Neural progenitor cell (in vitro differentiated cells): Measurements from ENCODE around the gene SGCD. TPM values are rescaled to one million over a fixed set of nuclear protein-coding genes. Genes with fewer than 3 reads are reported as not detected.

Source experiments
- DNase-seq: peaks from one replicate; pipeline ENCODE4 v3.0.0-alpha.2; 2016; ENCODE audit warnings: low spot score
- H2AFZ ChIP-seq: fragments of 200-600 bp; sonication (generic); replicated peaks from 2 replicates; pipeline ENCODE4 v1.6.1; 2016; ENCODE audit warnings: antibody characterized with exemption
- H3F3A ChIP-seq: fragments of 200-600 bp; sonication (generic); 2 replicates; pipeline ENCODE4 v1.6.1; 2016; ENCODE audit warnings: antibody characterized with exemption, low read depth
- H3K27ac ChIP-seq: fragments of 200-600 bp; sonication (generic); 2 replicates; pipeline ENCODE4 v1.5.1; 2016; ENCODE audit warnings: mild to moderate bottlenecking
- H3K27me3 ChIP-seq: fragments of 200-600 bp; sonication (generic); 2 replicates; pipeline ENCODE4 v1.6.1; 2016; ENCODE audit warnings: mild to moderate bottlenecking, moderate library complexity
- H3K36me3 ChIP-seq: fragments of 200-600 bp; sonication (generic); 2 replicates; pipeline ENCODE4 v1.5.1; 2016
- H3K4me1 ChIP-seq: fragments of 200-600 bp; sonication (generic); 2 replicates; pipeline ENCODE4 v1.6.1; 2016; ENCODE audit warnings: mixed run types
- H3K4me2 ChIP-seq: fragments of 200-600 bp; sonication (generic); 2 replicates; pipeline ENCODE4 v1.6.1; 2016
- H3K4me3 ChIP-seq: fragments of 200-600 bp; sonication (generic); 2 replicates; pipeline ENCODE4 v1.5.1; 2016
- H3K79me2 ChIP-seq: fragments of 200-600 bp; sonication (generic); 2 replicates; pipeline ENCODE4 v1.6.1; 2016; ENCODE audit warnings: low read depth
- H3K9ac ChIP-seq: fragments of 200-600 bp; sonication (generic); 2 replicates; pipeline ENCODE4 v1.6.1; 2016
- H3K9me3 ChIP-seq: fragments of 200-600 bp; sonication (generic); 2 replicates; pipeline ENCODE4 v1.5.1; 2016; ENCODE audit warnings: low read depth
- H4K20me1 ChIP-seq: fragments of 200-600 bp; sonication (generic); 2 replicates; pipeline ENCODE4 v1.6.1; 2016; ENCODE audit warnings: low read depth
- H3K27ac Mint-ChIP-seq: 3 replicates; pipeline ENCODE4 v1.8.0; 2021; ENCODE audit warnings: mixed read lengths
- H3K27me3 Mint-ChIP-seq: 2 replicates; pipeline ENCODE4 v1.8.0; 2022; ENCODE audit warnings: low read depth, mild to moderate bottlenecking, inconsistent platforms, moderate library complexity, mixed read lengths; ENCODE audit not compliant: insufficient read depth
- H3K36me3 Mint-ChIP-seq: 3 replicates; pipeline ENCODE4 v1.8.0; 2021; ENCODE audit warnings: mixed read lengths
- H3K4me1 Mint-ChIP-seq: 3 replicates; pipeline ENCODE4 v1.8.0; 2021; ENCODE audit warnings: mixed read lengths
- H3K4me3 Mint-ChIP-seq: 3 replicates; pipeline ENCODE4 v1.8.0; 2021; ENCODE audit warnings: mild to moderate bottlenecking, moderate library complexity, mixed read lengths
- H3K9me3 Mint-ChIP-seq: 3 replicates; pipeline ENCODE4 v1.8.0; 2020; ENCODE audit warnings: mixed read lengths
- CTCF ChIP-seq: fragments of 200-600 bp; sonication (generic); IDR thresholded peaks from 2 replicates; pipeline ENCODE4 v1.5.1; 2017; ENCODE audit warnings: antibody characterized with exemption, mild to moderate bottlenecking
- EZH2 ChIP-seq: fragments of 200-600 bp; sonication (generic); IDR thresholded peaks from 2 replicates; pipeline ENCODE4 v1.6.1; 2017; ENCODE audit warnings: antibody characterized with exemption, mild to moderate bottlenecking, moderate library complexity
- EZH2phosphoT487 ChIP-seq: fragments of 200-600 bp; sonication (generic); IDR thresholded peaks from 2 replicates; pipeline ENCODE4 v1.6.1; 2017; ENCODE audit warnings: antibody characterized with exemption
- total RNA-seq: library from RNA; depleted of rRNA; stranded (reverse); fragments of >200 nt; gene quantifications from 2 replicates; pipeline ENCODE4 v1.2.3, GENCODE V29; 2015; ENCODE audit warnings: low replicate concordance

Gene SGCD
- total RNA-seq, 1 donor from 2014 or later, result not detected

DNA sequence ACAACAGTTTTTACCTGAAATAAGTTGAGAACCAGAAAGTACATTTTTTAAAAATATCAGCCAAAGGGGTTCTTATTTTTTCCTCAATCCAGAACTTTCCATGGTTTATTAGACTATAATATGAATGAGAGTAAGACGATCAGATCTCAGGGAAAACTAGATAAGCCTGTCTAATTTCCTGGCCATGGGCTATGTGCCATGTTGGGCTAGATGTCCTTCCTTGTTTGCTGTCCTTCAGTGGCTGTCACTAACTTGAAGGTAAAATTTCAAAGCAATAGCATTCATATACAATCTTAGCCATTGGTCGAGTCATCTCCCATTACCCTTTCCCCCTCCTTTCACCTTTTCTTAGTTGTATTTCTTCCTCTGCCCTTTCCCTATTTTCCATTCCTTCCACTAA lies 343.7 kb downstream of the SGCD start:
- Mint-ChIP-seq H3K36me3 (no peaks in the 10 kb centered on the region), H3K4me1 (peaks cover 27% of the 10 kb centered on the region), H3K27ac (no peak overlapping the region), H3K27me3 (peaks cover 3% of the 10 kb centered on the region), H3K4me3 (no peak overlapping the region), H3K9me3 (no peaks in the 10 kb centered on the region)
- H3K79me2 ChIP-seq, result no peaks in the 10 kb centered on the region
- no peaks in the 10 kb centered on the region for H3K9me3 ChIP-seq
- DNase-seq, result no peak
- peaks cover 7% of the 10 kb centered on the region for H3F3A ChIP-seq
- no peak overlapping the region for H2AFZ ChIP-seq
- H4K20me1 ChIP-seq, result no peaks in the 10 kb centered on the region
- peaks cover 32% of the 10 kb centered on the region for H3K4me1 ChIP-seq
- TF ChIP-seq EZH2phosphoT487 (no peak), CTCF (no peak), EZH2 (no peak)
- no peaks in the 10 kb centered on the region for H3K36me3 ChIP-seq
- H3K4me2 ChIP-seq, result peak overlapping the region; percentile 40
- H3K27me3 ChIP-seq, result no peaks in the 10 kb centered on the region
- H3K27ac ChIP-seq, result peak overlapping the region; percentile 66
- no peak overlapping the region for H3K9ac ChIP-seq
- peak overlapping the region; percentile 8 for H3K4me3 ChIP-seq

DNA sequence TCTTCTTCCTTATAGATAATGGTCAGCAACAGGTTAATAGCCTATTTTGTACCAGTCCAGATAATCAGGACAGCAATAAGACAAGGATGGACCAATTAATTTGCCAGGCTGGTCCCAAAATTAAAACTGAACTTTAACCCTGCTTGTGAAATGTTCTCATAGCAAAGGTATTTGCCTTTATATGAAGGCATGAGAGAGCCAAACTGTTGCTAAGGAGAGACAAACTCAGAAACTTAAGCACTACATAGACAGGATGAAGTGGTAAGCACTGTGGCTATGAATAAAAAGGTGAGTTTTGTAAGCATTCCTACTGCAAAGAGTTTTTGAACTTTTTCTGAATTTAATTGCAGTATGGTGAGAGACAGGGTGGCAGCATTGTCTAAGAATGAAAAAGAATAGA lies 348.4 kb downstream of the SGCD start:
- Histone ChIP-seq H3K4me3 (no peak overlapping the region), H4K20me1 (no peaks in the 10 kb centered on the region), H3K4me2 (no peak overlapping the region), H3K9me3 (no peaks in the 10 kb centered on the region), H3K4me1 (peaks cover 17% of the 10 kb centered on the region), H3K36me3 (no peaks in the 10 kb centered on the region), H2AFZ (no peak overlapping the region), H3K27me3 (no peaks in the 10 kb centered on the region), H3K79me2 (no peaks in the 10 kb centered on the region), H3K9ac (no peak overlapping the region), H3F3A (peaks cover 6% of the 10 kb centered on the region), H3K27ac (no peak overlapping the region)
- Mint-ChIP-seq H3K27me3 (peaks cover 3% of the 10 kb centered on the region), H3K4me3 (no peak overlapping the region), H3K27ac (no peak overlapping the region), H3K36me3 (no peaks in the 10 kb centered on the region), H3K9me3 (no peaks in the 10 kb centered on the region), H3K4me1 (peaks cover 27% of the 10 kb centered on the region)
- TF ChIP-seq CTCF (no peak), EZH2 (no peak)
- no peak for DNase-seq

DNA sequence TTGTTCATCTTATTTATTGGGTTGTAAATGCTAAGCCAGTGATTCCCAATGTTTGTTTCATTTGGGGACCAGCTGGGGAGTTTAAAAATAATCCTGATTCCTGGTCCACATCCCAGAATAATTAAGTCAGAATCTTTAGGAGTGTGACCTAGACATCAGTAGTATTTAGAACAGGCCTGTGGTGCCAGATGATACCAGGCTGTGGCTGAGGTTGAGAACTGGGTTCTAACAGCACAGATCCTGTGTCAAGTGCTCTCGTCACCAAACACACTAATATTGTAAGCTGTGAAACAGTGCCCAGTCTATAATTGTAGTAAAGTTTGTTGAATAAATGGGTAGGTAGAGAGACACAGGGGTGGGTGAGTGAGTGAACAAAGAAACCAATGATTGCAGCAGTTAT lies 351.0 kb downstream of the SGCD start:
- H3K27me3 Mint-ChIP-seq, result peaks cover 3% of the 10 kb centered on the region
- no peak overlapping the region for H3K4me3 Mint-ChIP-seq
- H4K20me1 ChIP-seq, result no peaks in the 10 kb centered on the region
- H3K36me3 Mint-ChIP-seq, result no peaks in the 10 kb centered on the region
- H3K27me3 ChIP-seq, result no peaks in the 10 kb centered on the region
- no peak overlapping the region for H3K9ac ChIP-seq
- H3K4me3 ChIP-seq, result no peak overlapping the region
- H3K4me1 Mint-ChIP-seq, result peaks cover 19% of the 10 kb centered on the region
- no peaks in the 10 kb centered on the region for H3K9me3 ChIP-seq
- H3K79me2 ChIP-seq, result no peaks in the 10 kb centered on the region
- peaks cover 4% of the 10 kb centered on the region for H3K4me1 ChIP-seq
- no peaks in the 10 kb centered on the region for H3F3A ChIP-seq
- no peaks in the 10 kb centered on the region for H3K9me3 Mint-ChIP-seq
- no peak for DNase-seq
- TF ChIP-seq CTCF (no peak), EZH2 (no peak), EZH2phosphoT487 (no peak)
- H3K36me3 ChIP-seq, result no peaks in the 10 kb centered on the region
- H2AFZ ChIP-seq, result no peak overlapping the region
- H3K27ac ChIP-seq, result no peak overlapping the region
- H3K27ac Mint-ChIP-seq, result no peak overlapping the region
- H3K4me2 ChIP-seq, result no peak overlapping the region

GRCh38 chr5:156678484-156678883 lies 351.5 kb downstream of the SGCD start:
- Histone ChIP-seq H4K20me1 (no peaks in the 10 kb centered on the region), H3K9ac (no peak overlapping the region), H3K4me2 (no peak overlapping the region), H3K4me1 (peaks cover 2% of the 10 kb centered on the region), H3F3A (no peaks in the 10 kb centered on the region), H3K27ac (no peak overlapping the region), H3K79me2 (no peaks in the 10 kb centered on the region), H3K36me3 (no peaks in the 10 kb centered on the region), H3K4me3 (no peak overlapping the region), H3K9me3 (no peaks in the 10 kb centered on the region), H3K27me3 (no peaks in the 10 kb centered on the region), H2AFZ (no peak overlapping the region)
- no peak for DNase-seq
- Mint-ChIP-seq H3K4me3 (no peak overlapping the region), H3K27me3 (peaks cover 3% of the 10 kb centered on the region), H3K9me3 (no peaks in the 10 kb centered on the region), H3K4me1 (peaks cover 14% of the 10 kb centered on the region), H3K36me3 (no peaks in the 10 kb centered on the region), H3K27ac (no peak overlapping the region)
- TF ChIP-seq EZH2phosphoT487, result no peak
